Measurements from ENCODE around the gene PRR18. TPM values are rescaled to one million over a fixed set of nuclear protein-coding genes. Genes with fewer than 3 reads are reported as not detected.
A peak's percentile ranks its signal among the peaks of the same experiment; 100 is the strongest.

The PRR18 gene
- total RNA-seq, 1 experiment from 2014 or later: 0.23 TPM

GRCh38 chr6:166342349-166343149 lies 34.4 kb upstream of the PRR18 start, which contains the start of gene SFT2D1:
SFT2D1 (minus strand) TSS chr6:166342545; CDS start chr6:166342481, 64 bp downstream.
- in situ Hi-C loops (cut with HindIII; ENCODE audit: low pct_unique_long_range_greater_than_20kb, low sequenced_read_pairs) (no loop called here), intact Hi-C loops (cut with micrococcal nuclease; ENCODE audit: unreplicated experiment) (loop anchor here (5.0 kb wide), 1 partner anchor 40 kb away; the partner anchor contains the start of gene MPC1)
- H3K27me3 ChIP-seq (ENCODE audit: control insufficient read depth, insufficient read depth, low read length): no peaks in the 10 kb centered on the region
- peaks cover 7% of the 10 kb centered on the region; the same call in 1 of the 2 replicates for H3K36me3 ChIP-seq (ENCODE audit: control insufficient read depth, insufficient read depth, low read length)
- H3K4me1 ChIP-seq (ENCODE audit: control insufficient read depth, insufficient read depth, low read length): peaks cover 5% of the 10 kb centered on the region; the same call in 1 of the 2 replicates
- TF ChIP-seq CTCF (IDR thresholded peaks at IDR 0.05) (no peak), POLR2AphosphoS5 (IDR thresholded peaks at IDR 0.05; ENCODE audit: low read depth, low read length) (peak; percentile 93), TCF7L2 (IDR thresholded peaks at IDR 0.05; ENCODE audit: low read depth, low read length) (no peak), SIN3A (IDR thresholded peaks at IDR 0.05; ENCODE audit: borderline replicate concordance, insufficient read depth, low read depth, low read length) (0 out of 2 replicates have a peak, but pooled peaks have one; percentile 51), REST (IDR thresholded peaks at IDR 0.05; ENCODE audit: insufficient read depth in 1 of 2, low read depth in 2 of 2, low read length in 1 of 2) (0 out of 4 replicates have a peak, but pooled peaks of 1 of the 2 experiments have one; percentile 22)
- H3K27ac ChIP-seq (ENCODE audit: low read length): peak within 1 kb of the TSS; percentile 97
- H3K9me3 ChIP-seq (ENCODE audit: control insufficient read depth, insufficient read depth, low read depth, low read length): no peaks in the 10 kb centered on the region
- ChIA-PET POLR2A (interaction anchor here (0.5 kb wide), 1 partner anchor 33 kb away, joined by 3 read pairs; no protein-coding TSS in a partner anchor), CTCF (interaction anchor here (0.7 kb wide), 1 partner anchor 39 kb away, joined by 3 read pairs; no protein-coding TSS in a partner anchor)
- peak within 1 kb of the TSS; percentile 78 to 100 for H3K4me3 ChIP-seq (ENCODE audit: low read depth in 2 of 2, low read length in 2 of 2)
- peak; percentile 99 for ATAC-seq
- DNase-seq (ENCODE audit: low read depth, low spot score): peak; percentile 15
- no TSS peak for BruUV-seq (replicated peaks)

- in situ Hi-C loops (cut with HindIII; ENCODE audit: low pct_unique_long_range_greater_than_20kb, low sequenced_read_pairs): no loop called here
- intact Hi-C loops (cut with micrococcal nuclease; ENCODE audit: unreplicated experiment): loop anchor here (5.0 kb wide), 1 partner anchor 40 kb away; the partner anchor contains the start of gene MPC1
- H3K36me3 ChIP-seq (ENCODE audit: control insufficient read depth, insufficient read depth, low read length): peaks cover 7% of the 10 kb centered on the region; the same call in 1 of the 2 replicates
- peak overlapping the region; percentile 97 for H3K27ac ChIP-seq (ENCODE audit: low read length)
- no peak for DNase-seq (ENCODE audit: low read depth, low spot score)
- ChIA-PET CTCF (no interaction called here), POLR2A (interaction anchor here (0.5 to 0.7 kb wide), 2 partner anchors 32 to 243 kb away, joined by 3 to 6 read pairs; no protein-coding TSS in a partner anchor)
- H3K9me3 ChIP-seq (ENCODE audit: control insufficient read depth, insufficient read depth, low read depth, low read length): no peaks in the 10 kb centered on the region
- BruUV-seq (replicated peaks): TSS peak; percentile 85
- peak; percentile 23 for ATAC-seq
- TF ChIP-seq CTCF (IDR thresholded peaks at IDR 0.05) (no peak), POLR2AphosphoS5 (IDR thresholded peaks at IDR 0.05; ENCODE audit: low read depth, low read length) (no peak), TCF7L2 (IDR thresholded peaks at IDR 0.05; ENCODE audit: low read depth, low read length) (no peak), SIN3A (IDR thresholded peaks at IDR 0.05; ENCODE audit: borderline replicate concordance, insufficient read depth, low read depth, low read length) (no peak), REST (IDR thresholded peaks at IDR 0.05; ENCODE audit: insufficient read depth in 1 of 2, low read depth in 2 of 2, low read length in 1 of 2) (no peak)
- peak overlapping the region; percentile 78 to 100 for H3K4me3 ChIP-seq (ENCODE audit: low read depth in 2 of 2, low read length in 2 of 2)
- peaks cover 5% of the 10 kb centered on the region; the same call in 1 of the 2 replicates for H3K4me1 ChIP-seq (ENCODE audit: control insufficient read depth, insufficient read depth, low read length)
- H3K27me3 ChIP-seq (ENCODE audit: control insufficient read depth, insufficient read depth, low read length): no peaks in the 10 kb centered on the region
Measured at GRCh38 chr6:166341977-166342348, 33.8 kb upstream of the PRR18 start.
